ENCODE measurements around the gene INPP5K.
"Not testable (repeated sequence)": the region's sequence is repeated elsewhere in the genome, so short reads cannot be mapped to it uniquely, and the experiment has no call there.

Gene INPP5K

DNA sequence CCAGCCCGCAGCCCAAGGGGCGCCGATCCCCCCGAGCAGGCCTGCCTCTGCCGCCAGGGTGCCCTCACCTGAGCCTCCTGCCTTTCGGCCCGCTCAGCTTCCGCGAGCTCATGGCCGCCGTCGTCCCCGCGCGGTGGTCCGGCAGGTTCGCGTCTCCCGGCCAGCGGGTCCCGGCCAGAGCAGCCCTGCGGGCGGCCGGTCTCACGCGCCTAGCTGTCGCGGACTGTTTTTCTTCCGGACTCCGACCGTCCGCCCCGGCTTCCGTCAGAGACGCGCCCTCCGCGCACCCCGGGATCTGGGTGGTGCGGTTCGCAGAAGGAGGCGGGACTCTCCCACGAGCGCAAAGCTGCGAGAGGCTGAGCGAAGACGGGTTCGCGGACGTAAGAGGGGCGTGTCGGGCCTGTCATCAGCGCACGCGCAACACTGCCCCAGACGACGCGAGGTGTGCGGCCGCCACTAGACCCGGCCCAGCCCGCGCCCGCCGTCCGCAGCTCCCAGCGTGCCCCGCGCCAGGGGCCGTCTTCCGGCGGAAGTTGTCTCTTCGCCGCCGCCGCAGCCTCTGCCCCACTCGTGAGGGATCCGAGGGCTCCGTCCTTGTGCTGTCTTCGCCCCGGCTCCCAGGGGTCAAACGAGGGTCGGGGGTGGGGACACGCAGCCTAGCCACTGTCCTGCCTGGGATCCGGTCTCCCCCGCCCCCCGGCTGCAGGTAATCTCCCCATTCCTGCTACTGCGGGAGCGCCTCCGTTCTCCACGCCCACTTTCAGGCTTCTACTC is at the start of gene INPP5K:
Gene INPP5K (minus strand): TSS at position 225 of the 774 bp plus-strand sequence. CDS start 113 bp downstream, at position 112.
- DNase-seq: peak; percentile 98

DNA sequence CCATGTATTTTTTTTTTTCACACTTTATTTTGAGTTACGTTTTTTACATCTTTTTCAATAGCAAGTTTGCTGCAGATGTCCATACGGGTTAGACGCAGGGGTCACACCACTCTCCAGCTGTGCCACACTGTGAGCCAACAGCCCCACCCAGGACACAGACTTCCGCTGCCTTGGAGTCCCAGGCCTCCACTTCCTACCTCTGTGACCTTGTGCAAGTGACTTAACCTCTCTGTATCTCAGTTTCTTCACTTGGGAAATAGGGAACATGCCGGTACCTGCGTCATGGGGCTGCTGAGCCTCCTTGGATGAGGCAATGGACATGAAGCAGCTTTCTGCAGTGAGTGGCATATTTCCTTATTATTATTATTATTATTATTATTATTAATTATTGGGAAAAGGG is 49.5 kb upstream of the INPP5K start:
- no peak for DNase-seq

DNA sequence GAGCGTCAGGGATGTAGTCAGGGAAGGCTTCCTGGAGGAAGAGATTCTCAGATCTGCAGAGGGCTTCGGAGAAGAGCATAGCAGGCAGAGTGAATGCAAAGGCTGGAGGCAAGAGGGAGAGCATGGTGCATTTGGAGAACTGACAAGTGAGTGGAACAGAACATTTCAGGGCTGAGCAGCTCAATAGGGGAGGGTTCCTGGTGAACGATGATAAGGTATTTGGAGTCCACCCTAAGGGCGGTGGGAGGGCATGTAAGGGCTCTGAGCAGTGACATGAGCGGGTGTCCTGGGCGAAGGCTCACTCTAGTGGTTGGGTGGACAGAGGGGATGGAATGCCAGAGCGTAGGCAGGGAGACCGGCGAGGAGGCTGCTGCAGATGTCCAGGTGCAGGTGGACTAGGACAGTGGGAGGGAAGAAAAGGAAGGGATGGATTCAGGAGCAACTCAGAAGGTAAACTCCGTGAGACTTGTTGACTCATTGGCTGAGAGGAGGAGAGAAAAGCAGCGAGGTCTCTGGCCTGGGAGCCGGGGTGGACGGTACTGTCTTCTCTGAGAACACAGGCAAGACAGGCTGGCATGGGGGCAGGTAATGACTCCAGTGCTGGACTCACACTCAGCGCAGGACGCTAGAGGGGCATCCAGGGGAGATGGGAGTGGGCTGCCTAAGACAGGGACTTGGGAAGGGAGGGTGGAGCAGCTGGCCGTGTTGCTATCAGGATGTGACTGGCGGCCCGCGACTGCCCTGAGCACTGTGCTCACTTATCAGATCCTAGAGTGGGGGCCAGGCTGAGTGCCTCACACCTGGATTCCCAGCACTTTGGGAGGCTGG is 47.6 kb upstream of the INPP5K start:
- DNase-seq: no peak

DNA sequence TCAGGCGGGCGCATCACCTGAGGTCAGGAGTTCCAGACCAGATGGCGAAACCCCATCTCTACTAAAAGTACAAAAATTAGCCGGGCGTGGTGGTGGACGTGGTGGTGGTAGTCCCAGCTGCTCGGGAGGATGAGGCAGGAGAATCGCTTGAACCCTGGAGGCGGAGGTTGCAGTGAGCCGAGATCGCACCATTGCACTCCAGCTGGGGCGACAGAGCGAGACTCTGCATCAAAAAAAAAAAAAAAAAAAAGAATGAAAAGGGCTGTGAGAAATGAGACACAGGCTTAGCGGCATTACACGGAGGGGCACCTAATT is 47.0 kb upstream of the INPP5K start:
- not testable (repeated sequence) for DNase-seq

DNA sequence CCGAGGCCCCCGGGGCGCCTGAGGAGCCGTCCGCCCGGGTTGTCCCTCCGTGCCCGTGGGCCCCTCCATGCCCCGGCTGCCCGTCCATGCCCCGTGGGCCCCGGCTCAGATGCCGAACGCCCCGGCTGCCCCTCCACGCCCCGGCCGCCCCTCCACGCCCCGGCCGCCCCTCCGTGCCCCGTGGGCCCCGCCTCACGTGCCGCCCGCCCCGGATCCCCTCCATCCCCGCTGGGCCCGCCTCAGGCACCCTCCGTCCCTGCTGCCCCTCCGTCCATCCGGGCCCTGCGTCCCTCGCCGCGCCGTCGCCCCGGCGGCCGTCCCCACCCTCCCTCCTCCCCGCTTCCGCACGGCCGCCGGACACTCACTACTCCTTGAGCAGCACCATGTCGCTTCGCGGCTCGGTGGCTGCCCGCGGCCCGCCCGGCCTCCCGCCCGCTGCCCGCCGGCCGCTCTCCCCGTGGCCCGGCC is 45.8 kb upstream of the INPP5K start:
- no peak for DNase-seq

DNA sequence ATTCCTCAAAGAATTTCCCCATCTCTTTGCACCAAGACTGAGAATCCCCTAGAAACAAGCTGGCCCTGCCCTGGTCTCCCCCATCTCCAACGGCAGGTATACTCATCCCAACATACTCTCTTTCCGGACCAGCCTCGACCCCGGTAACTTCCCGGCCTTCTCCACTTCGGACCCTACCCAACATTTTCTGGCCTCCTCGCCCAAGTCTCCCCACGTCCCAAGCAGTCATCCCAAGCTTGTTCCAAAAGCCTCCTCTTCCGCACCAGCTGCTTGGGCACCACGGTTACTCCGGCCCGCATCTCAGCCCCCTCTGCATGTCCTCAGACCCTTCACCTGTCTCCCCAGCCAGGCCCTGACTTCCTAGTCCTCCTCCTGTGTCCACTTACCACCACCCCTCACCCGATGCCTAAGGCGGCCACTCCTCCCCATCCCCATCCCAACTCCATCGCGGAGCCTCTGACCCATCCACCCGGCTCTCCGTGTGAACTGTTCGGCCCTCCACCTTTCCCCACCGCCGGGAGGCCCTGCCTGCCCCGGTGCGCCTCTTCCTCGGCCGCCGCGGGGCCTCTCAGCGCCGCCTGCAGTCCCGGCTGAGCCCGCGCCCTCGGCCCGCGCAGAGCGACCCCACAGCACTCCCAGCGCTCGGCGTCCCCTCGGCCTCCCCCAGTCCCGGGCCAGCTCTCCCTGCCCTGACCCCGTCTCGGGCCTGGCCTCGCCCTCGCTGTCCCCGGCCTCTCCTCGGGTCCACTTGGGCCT is 45.2 kb upstream of the INPP5K start:
- DNase-seq: peak; percentile 42

DNA sequence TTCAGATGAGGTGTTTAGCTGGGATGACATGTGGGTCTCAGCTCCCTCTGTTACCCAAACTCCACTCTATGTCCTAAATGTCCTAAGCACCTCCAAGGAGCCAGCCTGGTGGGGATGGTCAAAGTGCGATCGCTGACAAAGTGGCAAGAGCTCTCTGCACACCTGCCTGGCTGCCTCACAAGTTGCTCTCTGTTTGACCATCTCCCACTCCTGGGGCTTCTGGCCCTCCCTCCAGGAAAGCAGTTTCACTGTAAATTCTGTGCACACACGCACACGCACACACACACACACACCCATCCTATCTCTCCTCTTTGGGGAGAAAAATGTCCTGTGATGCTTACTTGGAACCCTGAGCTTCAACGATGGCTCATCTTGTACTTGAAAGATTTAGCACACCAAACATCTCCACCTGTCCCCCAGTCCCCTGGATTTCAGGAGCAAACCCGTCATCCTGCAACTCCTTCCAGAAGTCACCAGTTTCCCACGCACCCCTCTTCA is 44.5 kb upstream of the INPP5K start:
- no peak for DNase-seq

DNA sequence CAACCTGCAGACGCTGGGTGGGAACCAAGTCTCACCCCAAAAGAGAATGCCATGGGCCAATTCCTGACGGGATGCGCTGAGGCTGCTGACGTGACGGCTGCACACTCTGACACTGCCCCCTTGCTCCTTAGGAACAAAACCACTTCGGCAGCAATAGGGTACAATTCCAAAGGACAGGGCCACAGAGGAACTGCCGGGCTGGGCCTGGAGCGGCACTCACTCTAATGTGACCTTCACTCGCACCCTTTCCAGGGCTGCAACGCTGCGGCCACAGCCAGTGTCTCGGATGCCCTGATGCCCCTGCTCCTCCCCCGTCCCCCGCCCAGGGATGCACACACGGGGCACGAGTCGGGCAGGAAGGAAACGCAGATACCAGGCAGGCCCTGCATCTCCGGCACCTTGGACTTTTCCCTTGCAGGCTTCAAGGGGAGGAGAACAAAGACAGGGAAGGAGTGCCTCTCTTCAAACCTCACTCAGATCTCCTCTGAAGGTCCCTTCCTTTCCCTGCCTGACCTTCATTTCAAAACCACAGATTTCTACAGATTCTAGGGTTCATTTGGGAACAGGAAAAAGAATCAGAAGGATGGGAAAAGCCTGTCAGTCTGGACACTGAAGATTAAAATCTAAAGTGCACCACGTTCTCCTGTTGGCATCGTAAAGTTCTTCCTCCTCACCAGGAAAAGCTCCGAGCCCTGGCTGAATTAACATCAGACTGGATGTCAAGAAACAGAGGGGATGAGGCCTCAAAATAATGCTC is 43.9 kb upstream of the INPP5K start:
- DNase-seq: no peak

DNA sequence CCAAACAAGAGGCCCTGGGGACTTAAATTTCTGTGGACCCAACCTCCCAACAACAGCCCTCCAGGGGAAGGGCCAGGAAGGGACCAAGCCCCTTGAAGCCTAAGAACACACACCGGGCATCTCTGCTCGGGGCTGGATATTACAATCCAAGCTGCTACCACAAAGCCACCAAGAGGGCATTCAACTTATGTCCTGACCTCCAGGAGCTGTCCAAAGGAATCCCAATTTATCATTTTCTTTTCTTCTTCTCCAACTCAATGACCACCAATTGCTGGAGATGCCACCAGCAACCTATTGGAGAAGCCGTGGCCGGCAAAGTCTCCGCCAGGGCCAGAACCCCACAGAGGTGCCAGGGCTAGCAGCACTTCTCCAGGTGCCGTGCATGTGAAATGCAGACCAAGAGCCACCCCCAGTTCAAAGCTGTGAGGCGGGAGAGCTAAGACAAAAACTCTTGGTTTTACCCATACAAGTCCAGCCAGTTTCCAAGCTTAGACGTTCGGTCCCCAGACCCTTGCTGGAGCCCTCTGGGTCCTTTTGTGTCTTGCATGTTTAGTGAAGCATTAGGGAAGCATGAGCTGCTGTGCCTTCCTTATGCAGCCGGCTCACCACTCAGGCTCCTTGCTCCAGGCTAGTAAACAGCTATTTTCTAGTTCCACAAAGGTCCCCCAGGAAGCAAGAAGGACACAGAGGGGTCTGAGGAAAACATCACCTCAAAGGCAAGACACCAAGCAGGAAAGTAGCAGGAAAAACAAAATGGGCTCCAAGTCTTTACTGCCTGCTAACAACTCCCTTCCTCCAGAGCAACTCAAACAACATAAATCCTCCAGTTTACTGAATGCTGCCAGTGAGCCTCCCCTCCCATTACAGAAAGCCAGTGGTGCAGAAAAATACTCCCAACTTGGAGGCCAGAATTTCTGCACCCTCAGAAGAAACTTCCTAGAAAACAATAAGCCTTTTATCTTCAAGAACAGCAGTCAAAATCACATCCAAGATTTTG is 42.9 kb upstream of the INPP5K start:
- DNase-seq: no peak

DNA sequence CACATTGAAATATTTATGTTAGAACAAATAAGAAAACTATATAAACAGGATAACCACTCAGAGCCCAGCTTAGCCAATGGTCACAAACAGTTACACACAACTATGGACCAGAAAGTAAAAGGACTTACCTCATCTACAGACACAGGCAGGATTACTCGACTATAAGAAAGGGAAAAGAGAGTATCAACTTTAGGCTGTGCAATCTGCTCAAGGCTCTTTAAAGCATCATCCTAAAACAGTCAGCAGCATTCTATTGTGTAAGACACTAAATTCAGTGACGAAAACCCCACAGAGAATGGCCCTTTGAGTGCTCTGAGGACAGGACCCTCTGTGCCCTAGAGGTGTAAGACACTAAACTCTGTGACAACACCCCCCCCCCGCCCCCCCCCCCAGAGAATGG is 42.0 kb upstream of the INPP5K start:
- no peak for DNase-seq

DNA sequence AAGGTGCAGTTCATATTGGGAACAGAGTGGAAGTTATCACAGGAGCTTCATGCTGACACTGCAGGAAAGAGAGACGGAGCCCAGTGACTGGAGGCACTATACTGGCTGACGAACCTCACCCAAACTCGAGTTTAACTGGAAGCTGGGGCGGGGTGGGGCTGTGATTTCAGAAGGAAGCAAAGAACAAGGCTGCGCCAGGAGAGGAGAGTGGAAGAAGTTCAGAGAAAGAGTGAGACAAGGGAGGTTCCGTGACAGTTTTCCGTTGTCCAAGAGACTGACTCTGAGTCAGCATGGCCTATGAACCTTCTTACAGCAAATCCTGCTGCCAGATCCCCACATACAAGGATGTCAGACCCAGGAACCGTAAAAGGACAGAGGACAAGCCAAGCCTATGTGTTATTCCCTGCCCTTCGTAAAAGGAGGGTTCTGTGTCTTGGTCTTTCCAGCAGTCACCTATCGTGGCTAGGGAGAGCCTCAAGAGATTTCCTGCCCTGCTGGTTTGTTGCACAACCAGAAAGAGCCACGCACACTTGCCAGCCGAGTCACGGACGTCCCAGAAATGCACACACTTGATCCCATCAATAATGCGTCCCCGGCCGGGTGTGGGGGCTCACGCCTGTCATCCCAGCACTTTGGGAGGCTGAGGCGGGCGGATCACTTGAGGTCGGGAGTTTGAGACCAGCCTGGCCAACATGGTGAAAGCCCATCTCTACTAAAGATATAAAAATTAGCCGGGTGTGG is 41.1 kb upstream of the INPP5K start:
- DNase-seq: no peak

DNA sequence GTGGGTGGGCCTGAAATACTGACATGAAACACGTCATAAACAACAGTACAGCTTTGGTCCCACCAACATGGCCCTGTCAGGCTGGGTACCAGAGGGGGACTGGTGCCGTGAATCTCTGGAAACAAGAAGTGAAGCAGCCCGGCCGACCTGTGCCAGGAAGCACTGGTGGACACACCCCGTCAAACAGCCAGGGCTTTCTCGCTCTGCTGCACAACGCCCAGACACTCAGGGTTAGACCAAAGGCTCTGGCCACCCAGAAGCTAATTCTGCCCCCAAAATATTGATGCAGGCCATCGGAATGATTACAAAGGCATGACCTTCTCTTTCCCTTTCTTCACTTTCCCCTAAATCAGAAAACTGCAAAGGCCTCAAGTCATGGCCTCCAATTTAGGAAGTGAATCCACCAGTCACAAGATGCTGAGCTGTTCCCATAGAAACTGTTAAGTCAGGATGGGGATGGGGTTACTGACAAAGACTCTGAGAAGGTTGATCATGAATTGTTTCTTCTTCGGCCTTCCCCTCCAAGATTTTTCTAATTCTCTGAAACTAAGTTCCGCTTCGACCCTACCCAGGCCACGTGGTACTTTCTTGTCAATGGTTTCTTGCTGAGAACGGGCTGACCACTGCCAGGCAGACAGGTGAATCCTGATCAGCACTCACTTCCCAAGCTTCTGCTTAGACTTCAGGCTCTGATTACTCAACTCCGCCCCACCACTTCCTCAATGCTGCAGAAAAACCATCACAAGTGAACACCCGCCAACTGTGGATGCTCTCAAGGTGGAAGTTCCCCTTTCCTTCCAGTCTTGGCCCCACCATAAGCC is 39.4 kb upstream of the INPP5K start:
- DNase-seq: peak; percentile 13

DNA sequence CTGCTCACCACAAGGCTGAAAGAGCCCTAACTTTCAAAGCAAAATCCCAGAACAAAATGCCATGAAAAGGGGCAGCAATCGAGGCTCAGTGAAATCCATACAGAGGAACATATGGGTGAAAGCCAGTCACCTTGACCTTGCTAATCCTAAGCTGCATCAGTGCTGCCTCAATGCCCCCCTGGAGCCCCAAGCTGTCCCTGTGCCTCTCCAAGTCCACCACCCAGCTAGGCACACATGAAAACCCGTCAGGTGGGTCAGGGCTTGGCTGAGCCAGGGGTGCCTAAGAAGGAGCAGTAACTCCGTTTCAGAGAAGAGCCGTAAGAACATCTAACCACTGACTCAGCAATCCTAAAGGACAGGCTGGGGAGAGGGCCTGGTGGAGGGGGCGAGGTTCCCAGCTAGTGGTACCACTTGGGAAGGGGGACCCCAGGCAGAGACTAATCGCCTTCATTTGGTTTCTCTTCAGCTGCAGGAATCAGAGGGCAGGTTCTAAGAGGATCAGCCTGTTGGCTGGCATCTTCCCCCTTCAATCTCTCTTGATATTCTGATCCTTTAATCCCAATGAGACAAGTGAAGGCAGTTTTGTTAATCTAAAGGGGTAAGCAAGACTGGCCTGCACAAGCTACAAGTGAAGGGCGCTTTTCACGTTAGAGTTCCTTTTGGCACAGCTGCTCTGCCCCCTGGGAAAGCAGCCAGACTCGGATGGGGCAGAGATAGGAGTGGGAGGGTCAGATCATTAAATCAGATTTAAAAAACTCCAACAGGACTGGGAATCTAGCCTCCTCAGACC is 38.5 kb upstream of the INPP5K start:
- no peak for DNase-seq

DNA sequence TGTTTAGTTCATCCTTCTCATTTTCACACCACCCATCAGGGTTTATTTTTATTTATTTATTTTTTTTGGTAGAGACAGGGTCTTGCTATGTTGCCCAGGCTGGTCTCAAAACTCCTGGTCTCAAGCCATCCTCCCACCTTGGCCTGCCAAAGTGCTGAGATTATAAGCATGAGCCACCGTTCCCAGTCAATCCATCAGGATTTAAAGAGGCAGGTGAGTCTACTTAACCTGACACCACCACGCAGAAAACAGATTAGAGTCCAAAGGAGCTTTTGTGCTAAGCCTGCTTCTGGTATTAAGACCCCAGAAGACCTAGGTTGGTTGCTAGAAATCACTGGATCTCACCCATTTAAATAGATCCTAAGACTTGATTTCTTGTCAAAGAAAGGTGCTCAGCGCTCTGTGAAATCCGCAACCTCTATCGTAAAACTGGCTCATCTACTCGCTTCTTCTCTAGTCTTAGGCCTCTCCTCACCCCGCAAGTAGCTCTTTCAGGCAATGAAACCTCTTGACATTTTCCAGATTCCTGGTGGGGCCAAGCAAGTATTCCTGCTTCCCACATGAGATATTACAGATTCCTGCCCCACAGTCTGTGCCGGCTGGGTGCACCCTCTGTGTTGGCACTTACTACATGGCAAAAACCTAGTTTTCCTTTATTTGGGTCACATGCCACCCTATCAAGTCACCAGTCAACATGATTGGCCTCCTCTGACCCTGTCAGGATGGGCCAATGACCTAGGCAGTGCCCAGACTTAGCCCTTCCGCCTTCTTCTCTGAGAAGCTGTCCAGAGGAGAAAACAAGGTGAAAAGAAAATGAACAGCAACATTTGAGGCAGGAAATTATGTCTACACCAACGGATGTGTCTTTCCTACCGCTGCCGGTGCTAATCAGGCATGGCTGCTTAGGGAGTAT is 37.2 kb upstream of the INPP5K start:
- no peak for DNase-seq

DNA sequence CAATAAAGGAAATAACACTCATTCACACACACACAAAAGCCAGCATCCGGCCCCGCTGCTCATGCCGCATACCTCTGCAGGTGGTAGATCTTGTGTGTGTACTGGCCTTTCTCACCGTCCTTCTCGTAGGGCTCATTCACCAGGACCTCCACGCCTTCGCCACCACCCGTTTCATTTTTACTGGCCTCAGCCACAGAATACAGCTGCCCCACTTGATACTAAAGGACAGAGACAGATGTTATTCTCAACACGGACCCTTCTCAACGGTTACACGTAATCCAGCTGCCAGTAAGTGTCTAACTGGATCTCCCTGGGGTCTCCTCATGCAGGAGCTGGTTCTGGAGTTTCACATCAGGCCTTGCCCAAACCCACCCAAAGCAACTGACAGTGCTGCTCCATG is 36.5 kb upstream of the INPP5K start:
- DNase-seq: no peak

DNA sequence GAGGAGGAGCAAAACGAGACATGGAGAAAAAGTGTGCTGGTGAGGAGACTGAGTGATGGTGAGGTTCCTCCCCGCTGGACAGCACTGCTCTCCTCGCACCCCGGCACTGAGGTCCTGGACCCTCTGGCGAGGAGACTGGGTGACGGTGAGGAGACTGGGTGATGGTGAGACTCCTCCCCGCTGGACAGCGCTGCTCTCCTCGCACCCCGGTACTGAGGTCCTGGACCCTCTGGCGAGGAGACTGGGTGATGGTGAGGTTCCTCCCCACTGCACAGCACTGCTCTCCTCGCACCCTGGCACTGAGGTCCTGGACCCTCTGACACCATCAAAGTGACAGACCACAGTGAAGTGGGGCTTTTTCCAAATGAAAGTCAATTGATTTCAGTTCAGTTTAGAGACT is 35.3 kb upstream of the INPP5K start:
- DNase-seq: no peak

DNA sequence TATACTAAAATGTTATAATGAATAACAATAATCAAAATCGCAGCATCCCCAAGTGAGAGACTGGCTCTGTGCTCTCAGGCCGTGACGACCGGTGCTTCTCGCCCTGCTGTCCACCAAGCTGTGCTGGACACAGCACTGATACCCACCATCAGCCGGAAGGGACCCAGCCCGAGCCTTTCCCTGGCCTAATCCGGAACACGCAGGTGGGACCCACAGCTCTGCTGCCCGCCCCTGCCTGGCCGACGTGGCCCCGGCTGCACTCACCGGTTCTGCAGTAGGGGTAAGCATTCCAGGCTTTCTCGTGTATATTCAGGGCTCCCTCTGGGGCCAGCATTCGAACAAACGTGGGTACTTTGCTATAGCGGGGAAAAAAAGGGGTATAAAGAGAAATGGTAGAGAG is 31.6 kb upstream of the INPP5K start:
- DNase-seq: no peak

All from CD4-positive, alpha-beta T cell treated with Interleukin-17A for 1 hour (primary cell).